OCI-LY7 (cell line): ENCODE measurements around the gene MUC12. TPM values are rescaled to one million over a fixed set of nuclear protein-coding genes. Genes with fewer than 3 reads are reported as not detected.

Experiments used
- BruUV-seq: library from RNA; stranded (reverse); fragments of 400-500 nt; replicated peaks from 2 replicates; lab custom pipeline; 2021; lab: Mats Ljungman, UMichigan
- CTCF ChIA-PET: fragments of 300-600 bp; sonication (Branson Sonifier 250); formaldehyde crosslinking; loops from one replicate; lab custom pipeline; 2022; ENCODE audit warnings: antibody characterized with exemption; ENCODE audit not compliant: unreplicated experiment; lab: Charles Lee
- POLR2A ChIA-PET: fragments of 300-600 bp; sonication (Branson Sonifier 250); formaldehyde crosslinking; loops from one replicate; lab custom pipeline; 2022; ENCODE audit warnings: antibody characterized with exemption; lab: Charles Lee
- DNase-seq: peaks from one replicate; pipeline ENCODE4 v3.0.0-alpha.2; 2015; ENCODE audit warnings: low spot score
- H2AFZ ChIP-seq: fragments of 200-600 bp; sonication (generic), shearing (Covaris generic); 2 replicates; pipeline ENCODE4 v1.6.1; 2014; ENCODE audit warnings: mild to moderate bottlenecking, antibody characterized with exemption, low read length, moderate library complexity
- H3K27ac ChIP-seq: fragments of 200-600 bp; sonication (generic); 2 replicates; pipeline ENCODE4 v1.5.1; 2014; ENCODE audit warnings: mixed run types, low read depth, mild to moderate bottlenecking, moderate library complexity, low read length, inconsistent platforms; ENCODE audit not compliant: poor library complexity, severe bottlenecking
- H3K36me3 ChIP-seq: fragments of 200-600 bp; sonication (generic); 2 replicates; pipeline ENCODE4 v1.6.1; 2014; ENCODE audit warnings: mild to moderate bottlenecking, antibody characterized with exemption, low read length, moderate library complexity, mixed read lengths; ENCODE audit not compliant: insufficient read depth
- H3K4me1 ChIP-seq: fragments of 200-600 bp; sonication (generic); 2 replicates; pipeline ENCODE4 v1.5.1; 2014; ENCODE audit warnings: mild to moderate bottlenecking, low read length; ENCODE audit not compliant: insufficient read depth, poor library complexity, severe bottlenecking
- H3K4me2 ChIP-seq: fragments of 200-600 bp; sonication (generic); 2 replicates; pipeline ENCODE4 v1.6.1; 2014; ENCODE audit warnings: mild to moderate bottlenecking, low read length
- H3K4me3 ChIP-seq: fragments of 200-600 bp; sonication (generic); 2 replicates; pipeline ENCODE4 v1.5.1; 2014; ENCODE audit warnings: mild to moderate bottlenecking, low read depth, low read length; ENCODE audit not compliant: poor library complexity, severe bottlenecking
- H3K79me2 ChIP-seq: fragments of 200-600 bp; sonication (generic); 2 replicates; pipeline ENCODE4 v1.6.1; 2016; ENCODE audit warnings: low read depth, mild to moderate bottlenecking, low read length, moderate library complexity, mixed read lengths; ENCODE audit not compliant: insufficient read depth
- H3K9me2 ChIP-seq: fragments of 200-600 bp; sonication (generic); 2 replicates; pipeline ENCODE4 v1.6.1; 2016; ENCODE audit warnings: mild to moderate bottlenecking, low read length, mixed read lengths; ENCODE audit not compliant: insufficient read depth
- H3K9me3 ChIP-seq: fragments of 200-600 bp; sonication (generic); 2 replicates; pipeline ENCODE4 v1.6.1; 2014; ENCODE audit warnings: mild to moderate bottlenecking, mixed run types, low read length, mixed read lengths
- H4K20me1 ChIP-seq: fragments of 200-600 bp; sonication (generic); 2 replicates; pipeline ENCODE4 v1.6.1; 2014; ENCODE audit warnings: mild to moderate bottlenecking, antibody characterized with exemption, low read length, moderate library complexity, mixed read lengths; ENCODE audit not compliant: insufficient read depth
- CTCF ChIP-seq: fragments of 200-600 bp; sonication (generic); conservative IDR thresholded peaks from 2 replicates; pipeline ENCODE4 v1.5.1; 2014; ENCODE audit warnings: mild to moderate bottlenecking, antibody characterized with exemption, low read length, moderate library complexity, mixed read lengths
- EZH2phosphoT487 ChIP-seq: fragments of 200-600 bp; sonication (generic); IDR thresholded peaks from 2 replicates; pipeline ENCODE4 v1.6.1; 2018; ENCODE audit warnings: low read depth, borderline replicate concordance, mild to moderate bottlenecking, mixed run types, antibody characterized with exemption, low read length, moderate library complexity, mixed read lengths
- intact Hi-C: fragments of 100-400 bp; cut with micrococcal nuclease; formaldehyde crosslinking; loops from one replicate; pipeline ENCODE4 v1.10.0; 2022; ENCODE audit not compliant: unreplicated experiment
- total RNA-seq, 2 experiments: library from RNA; depleted of rRNA in 1 of 2; stranded (reverse); fragments of >200 nt in 1 of 2; shearing (Covaris generic) in 1 of 2; gene quantifications; 2 replicates each; pipeline ENCODE4 v1.2.3, GENCODE V29; 2014 to 2022

The MUC12 gene
- total RNA-seq, 2 experiments from 2014 or later, result not detected

DNA sequence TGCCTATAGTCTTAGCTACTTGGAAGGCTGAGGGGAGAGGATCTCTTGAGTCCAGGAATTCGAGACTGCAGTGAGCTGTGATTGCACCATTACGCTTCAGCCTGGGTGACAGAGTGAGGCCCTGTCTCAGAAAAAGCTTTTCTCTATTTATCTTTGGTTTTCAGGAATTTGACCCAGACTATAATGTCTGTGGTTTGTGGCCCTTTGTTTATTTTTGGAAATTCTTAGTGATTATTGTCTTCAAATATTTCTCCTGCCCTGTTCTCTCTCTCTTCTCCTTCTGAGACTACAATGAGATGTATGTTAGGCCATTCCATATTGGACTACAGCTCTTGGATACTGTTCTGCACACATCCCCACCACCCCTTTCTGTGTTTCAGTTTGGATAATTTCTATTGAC is 4.7 kb downstream of the MUC12 start:
- intact Hi-C loops, result no loop called here
- DNase-seq, result no peak
- CTCF ChIA-PET, result no interaction called here
- no peaks in the 10 kb centered on the region for H3K4me1 ChIP-seq
- POLR2A ChIA-PET, result interaction anchor here (1.4 kb wide), 1 partner anchor 16 kb away, joined by 3 read pairs; no protein-coding TSS in a partner anchor
- no peak overlapping the region for H3K4me3 ChIP-seq
- no peak overlapping the region for H3K27ac ChIP-seq
- BruUV-seq, result no TSS peak
- no peaks in the 10 kb centered on the region for H4K20me1 ChIP-seq
- H2AFZ ChIP-seq, result no peak overlapping the region
- no peak overlapping the region for H3K4me2 ChIP-seq
- H3K36me3 ChIP-seq, result no peaks in the 10 kb centered on the region
- no peak for TF ChIP-seq EZH2phosphoT487
- TF ChIP-seq CTCF, result no peak
- no peaks in the 10 kb centered on the region for H3K9me2 ChIP-seq
- H3K79me2 ChIP-seq, result no peaks in the 10 kb centered on the region
- no peaks in the 10 kb centered on the region for H3K9me3 ChIP-seq

DNA sequence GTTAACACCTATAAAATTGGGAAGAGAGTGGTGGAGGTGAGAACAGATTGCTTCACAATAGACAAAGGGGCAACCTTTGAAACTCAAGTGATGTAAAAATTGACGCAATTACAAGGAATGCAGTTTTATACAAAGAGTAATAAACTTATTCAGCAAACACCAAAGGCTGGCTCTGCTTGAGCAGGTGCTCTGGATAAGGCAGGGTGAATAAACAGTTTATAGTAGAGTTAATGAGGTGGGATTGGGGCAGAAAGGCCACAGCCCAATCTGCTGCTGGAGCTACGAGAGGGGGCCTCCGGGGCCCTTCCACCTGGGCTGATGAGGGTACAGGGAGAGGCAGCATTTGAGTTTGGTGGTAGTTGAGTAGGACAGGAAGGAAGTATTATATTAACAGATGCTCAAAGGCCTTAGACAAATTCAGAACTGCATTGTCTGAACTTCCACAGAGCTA is 6.0 kb downstream of the MUC12 start:
- Histone ChIP-seq H3K36me3 (no peaks in the 10 kb centered on the region), H3K27ac (no peak overlapping the region), H4K20me1 (no peaks in the 10 kb centered on the region), H3K4me1 (no peaks in the 10 kb centered on the region), H3K9me2 (no peaks in the 10 kb centered on the region), H3K4me2 (no peak overlapping the region), H3K79me2 (no peaks in the 10 kb centered on the region), H2AFZ (no peak overlapping the region), H3K4me3 (no peak overlapping the region), H3K9me3 (no peaks in the 10 kb centered on the region)
- DNase-seq, result no peak
- BruUV-seq, result no TSS peak
- intact Hi-C loops, result no loop called here
- TF ChIP-seq EZH2phosphoT487 (no peak), CTCF (no peak)
- ChIA-PET CTCF (no interaction called here), POLR2A (no interaction called here)

GRCh38 chr7:100978300-100978699 is 8.9 kb downstream of the MUC12 start:
- Histone ChIP-seq H3K9me2 (no peaks in the 10 kb centered on the region), H3K36me3 (no peaks in the 10 kb centered on the region), H3K4me2 (no peak overlapping the region), H3K4me3 (no peak overlapping the region), H3K4me1 (no peaks in the 10 kb centered on the region), H3K27ac (no peak overlapping the region), H3K79me2 (no peaks in the 10 kb centered on the region), H4K20me1 (no peaks in the 10 kb centered on the region), H2AFZ (no peak overlapping the region), H3K9me3 (no peaks in the 10 kb centered on the region)
- no peak for TF ChIP-seq EZH2phosphoT487
- TF ChIP-seq CTCF, result no peak
- POLR2A ChIA-PET, result no interaction called here
- no TSS peak for BruUV-seq
- CTCF ChIA-PET, result interaction anchor here (0.6 kb wide), 1 partner anchor 1540 kb away, joined by 4 read pairs; the partner anchor contains the start of gene PTCD1
- DNase-seq, result no peak
- intact Hi-C loops, result no loop called here
